Glomerular visceral epithelial cell (primary cell): ENCODE results near the gene COQ9.
A peak's percentile ranks its signal among the peaks of the same experiment; 100 is the strongest.

ENCODE experiments used
- DNase-seq: peaks from one replicate; pipeline ENCODE4 v3.0.0-alpha.2; 2016; ENCODE audit errors: extremely low spot score

COQ9 gene

GRCh38 chr16:57471852-57472664 lies 24.8 kb downstream of the COQ9 start:
- no peak for DNase-seq

GRCh38 chr16:57472665-57473060 lies 25.4 kb downstream of the COQ9 start:
- DNase-seq: no peak

- DNase-seq: no peak
These were observed 26.0 kb downstream of the COQ9 start for GRCh38 chr16:57473176-57473840.

DNA sequence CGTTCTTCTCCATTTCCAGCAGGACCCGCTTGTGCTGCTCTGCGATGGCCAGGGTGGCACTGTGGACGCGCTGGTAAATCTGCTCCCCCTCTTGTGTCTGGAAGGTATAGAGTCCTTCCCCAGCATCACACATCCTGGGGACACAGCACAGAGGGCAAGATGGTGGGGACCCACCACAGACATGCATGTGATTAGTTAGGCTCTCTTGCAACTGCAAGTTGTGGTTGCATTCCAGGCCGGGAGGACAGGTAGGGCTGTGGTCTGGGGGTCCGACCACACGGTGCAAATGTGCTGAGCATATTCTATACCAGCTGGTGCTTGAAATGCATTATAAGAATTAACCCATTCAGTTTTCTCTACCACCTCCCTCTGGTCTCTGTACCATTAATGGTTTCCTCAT lies 26.6 kb downstream of the COQ9 start:
- no peak for DNase-seq

DNA sequence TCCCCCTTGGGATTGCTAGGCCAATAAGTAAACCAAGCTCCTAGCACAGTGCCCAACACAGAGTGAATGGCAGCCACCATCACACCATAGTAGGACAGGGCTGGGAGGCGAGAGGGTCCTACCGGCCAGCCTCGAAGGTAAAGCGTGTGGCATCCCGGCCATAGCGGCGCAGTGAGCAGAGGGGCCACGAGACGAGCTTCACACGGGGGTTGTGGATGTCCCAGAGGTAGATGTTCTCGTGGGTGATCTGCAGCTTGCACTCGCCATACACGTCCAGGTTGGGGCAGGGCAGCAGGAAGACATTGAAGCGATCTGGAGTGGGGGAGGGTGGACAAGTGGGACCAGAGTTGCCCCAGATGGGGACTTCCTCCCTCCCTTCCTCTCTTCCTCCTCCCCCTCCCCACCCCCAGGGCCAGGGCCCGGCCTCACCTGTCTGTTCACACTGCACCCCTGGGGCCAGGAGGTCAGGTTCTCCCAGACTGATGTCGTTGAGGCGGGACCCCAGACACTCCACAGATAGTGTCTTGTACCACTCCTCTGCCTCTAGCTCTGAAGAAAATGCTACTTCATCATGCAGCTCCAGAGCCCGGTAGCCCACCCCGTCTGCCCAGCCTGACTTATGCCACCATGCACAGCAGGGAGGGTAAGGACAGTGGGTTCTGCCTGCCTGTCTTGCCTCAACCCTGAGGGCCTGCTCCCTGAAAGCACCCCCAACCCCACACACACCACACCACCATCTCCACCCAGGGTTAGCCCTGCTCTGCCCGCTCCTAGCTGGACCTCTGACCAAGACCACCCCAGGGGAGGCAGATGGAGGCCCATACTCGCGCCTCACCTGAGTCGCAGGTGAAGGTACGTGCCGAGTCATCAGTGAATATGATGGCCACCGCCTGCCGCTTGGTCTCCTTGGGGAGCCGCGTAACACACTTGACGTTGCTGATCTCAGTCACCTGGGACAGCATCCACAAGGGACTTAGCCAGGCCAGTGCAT lies 27.7 kb downstream of the COQ9 start:
- no peak for DNase-seq

DNA sequence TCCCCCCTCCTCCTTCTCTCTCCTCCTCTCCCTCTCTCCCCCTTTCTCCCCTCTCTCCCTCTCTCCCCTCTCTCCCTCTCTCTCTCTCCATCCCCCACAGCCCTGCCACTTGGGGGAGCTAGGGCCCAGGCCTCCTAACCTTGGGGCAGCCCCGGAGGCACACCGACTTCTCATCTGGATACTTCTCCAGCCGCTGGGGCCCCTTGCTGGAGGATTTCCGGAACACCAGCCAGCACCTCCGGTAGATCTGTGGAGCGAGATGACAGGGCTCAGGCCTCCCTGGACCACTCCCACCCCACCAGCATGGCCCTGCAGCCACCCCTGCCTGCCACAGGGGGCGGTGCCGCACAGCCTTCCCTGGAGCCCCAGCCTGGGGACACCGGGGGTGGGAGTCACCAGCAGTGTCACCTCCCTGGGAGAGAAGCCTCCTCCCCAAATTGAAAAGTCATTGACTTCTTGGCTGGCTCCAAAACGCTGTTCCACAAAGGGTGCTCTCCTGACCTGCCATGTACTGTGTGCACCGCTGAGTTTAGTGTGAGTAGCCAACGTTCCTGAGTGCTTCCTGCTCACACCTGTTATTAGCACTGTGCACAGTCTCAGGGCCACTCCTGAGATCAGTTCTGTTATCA lies 28.5 kb downstream of the COQ9 start:
- no peak for DNase-seq

DNA sequence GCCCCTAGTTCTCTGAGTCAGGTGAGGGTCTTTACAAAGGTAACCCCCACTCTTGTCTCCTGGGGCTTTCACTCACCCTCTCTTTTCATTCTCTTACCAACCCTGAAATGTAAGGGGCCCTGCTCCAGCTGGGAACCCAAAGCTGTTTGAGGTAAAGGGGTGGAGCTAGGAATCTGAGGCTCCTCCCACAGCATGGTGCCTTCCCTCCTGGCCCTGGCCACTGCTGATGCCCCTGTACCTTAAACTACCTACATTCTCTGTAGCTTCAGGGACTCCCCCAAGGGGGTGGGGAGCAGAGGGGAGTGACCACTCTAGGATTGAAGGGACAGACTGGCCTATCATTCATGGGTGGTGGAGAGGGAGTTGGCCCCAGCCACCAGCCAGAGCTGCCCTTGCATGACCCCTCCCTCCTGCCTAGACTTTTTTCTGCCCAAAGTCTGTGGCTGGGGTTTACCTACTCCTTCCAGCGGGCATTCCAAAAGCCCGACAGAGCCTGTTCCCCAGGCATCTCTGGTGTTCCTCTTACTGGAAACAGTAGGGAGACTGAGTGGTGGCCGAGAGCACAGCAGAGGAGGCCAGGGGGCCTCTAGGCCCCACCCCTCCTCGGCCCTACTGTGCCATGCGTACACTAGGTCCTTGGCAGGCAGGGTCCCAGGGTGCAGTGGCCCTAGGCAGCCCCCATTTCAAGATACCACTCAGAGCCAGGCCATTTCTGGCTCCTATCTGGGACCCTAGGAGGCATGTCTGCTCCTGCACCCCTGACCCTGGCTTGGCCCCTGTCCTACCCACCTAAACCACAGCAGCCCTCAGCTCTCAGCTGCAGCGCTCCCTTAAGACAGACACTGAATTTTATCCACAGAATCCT lies 29.5 kb downstream of the COQ9 start:
- DNase-seq: no peak

- DNase-seq: no peak
These were observed 30.4 kb downstream of the COQ9 start for GRCh38 chr16:57477531-57478202.

- no peak for DNase-seq
These were observed 31.3 kb downstream of the COQ9 start for GRCh38 chr16:57478396-57479204.

DNA sequence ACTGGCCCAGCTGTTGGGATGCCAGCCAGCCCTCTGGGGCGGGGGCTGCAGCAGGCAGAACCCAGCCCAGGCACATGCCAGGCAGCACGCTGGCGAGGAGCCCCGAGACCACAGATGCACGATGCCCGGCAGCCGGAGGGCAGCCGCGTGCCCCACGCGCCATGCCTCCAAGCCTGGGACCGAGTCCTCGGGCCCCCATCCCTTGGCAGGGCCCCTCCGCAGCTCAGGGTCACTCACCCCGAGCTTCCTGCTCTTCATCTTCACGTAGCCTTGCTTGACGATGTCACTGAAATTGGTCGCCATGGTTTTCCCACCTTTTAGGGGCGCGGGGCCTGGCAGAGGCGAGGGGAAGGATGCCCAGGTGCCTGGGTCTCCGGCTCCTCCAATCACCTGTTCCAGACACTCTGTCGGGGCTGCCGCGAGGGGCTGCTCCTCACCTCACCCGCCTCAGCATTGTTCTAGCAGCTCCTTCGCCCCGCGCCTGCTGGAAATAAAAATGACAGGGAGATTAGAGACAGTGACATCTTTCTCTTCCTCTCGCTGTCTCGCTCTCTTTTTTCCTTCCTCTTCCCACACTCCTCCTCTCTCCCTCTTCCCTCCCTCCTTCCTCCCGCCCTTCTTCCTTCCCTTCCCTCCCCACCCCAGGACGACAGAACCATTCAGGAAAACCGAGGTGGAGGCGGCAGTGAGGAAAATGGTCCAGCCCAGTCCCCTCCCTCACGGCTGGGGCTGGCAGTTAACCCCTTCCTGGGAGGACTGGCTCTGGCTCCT lies 32.1 kb downstream of the COQ9 start:
- DNase-seq: peak; percentile 73

DNA sequence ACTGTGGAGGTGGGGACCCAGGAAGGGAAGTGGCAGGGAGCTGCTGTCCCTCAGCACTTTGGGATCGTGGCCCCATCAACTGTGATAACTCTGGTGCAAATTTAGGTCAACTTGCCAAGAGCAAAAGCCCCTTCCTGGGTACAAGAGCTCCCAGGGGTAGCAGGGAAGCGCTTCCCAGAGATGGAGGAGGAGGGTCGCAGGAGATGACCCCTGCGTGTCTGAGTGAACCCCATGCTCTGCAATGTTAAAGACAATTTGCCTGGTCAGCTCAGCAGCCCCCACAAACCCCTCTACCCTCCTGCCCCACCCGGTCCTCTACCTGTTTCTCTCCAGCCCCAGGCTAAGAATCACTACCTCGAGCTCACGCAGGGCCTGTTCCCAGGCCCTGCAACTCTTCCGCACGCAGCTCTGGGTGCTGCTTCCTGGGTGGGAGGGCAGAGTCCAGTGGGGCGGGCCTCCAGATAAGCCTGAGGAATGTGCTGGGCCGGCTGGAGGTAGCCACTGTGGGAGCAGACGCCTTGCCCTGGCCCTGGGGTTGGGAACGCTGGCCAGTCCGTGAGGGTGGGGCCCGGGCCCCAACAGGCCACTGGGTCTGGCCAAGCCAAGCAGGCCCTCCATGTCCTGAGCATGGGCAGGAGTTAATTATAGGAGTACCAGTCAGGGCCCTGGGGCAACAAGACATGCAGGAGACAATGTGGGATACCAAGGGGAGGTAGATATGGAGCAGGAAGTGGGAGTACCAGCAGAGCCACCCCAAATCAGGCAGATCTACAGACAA lies 32.9 kb downstream of the COQ9 start:
- peak; percentile 83 for DNase-seq

DNA sequence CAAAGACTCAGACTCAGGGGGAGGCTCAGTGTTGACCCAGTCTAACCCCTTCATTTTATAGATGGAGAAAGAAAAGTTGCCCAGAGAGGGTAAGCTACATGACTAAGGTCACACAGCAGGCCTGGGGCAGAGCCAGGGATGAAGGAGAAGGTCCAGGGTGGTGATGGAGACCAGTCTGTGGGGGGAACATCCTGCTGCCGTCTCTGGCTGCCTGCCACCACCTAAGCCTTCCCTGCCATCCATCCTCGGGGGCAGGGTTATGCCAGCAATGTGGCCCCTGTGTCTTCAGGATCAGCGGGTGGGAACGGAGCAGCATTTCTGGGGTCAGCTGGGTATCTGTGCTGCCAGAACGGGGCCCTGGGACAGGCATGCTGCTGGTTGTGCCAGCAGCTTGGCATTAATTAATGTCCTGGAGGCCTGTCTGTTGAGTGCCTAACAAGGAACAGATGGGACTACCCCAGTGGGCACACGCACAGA lies 33.5 kb downstream of the COQ9 start:
- DNase-seq: no peak

- no peak for DNase-seq
These were observed 34.1 kb downstream of the COQ9 start for GRCh38 chr16:57481421-57481820.

GRCh38 chr16:57482845-57483545 lies 35.7 kb downstream of the COQ9 start:
- no peak for DNase-seq

GRCh38 chr16:57483725-57484514 lies 36.6 kb downstream of the COQ9 start:
- DNase-seq: no peak

DNA sequence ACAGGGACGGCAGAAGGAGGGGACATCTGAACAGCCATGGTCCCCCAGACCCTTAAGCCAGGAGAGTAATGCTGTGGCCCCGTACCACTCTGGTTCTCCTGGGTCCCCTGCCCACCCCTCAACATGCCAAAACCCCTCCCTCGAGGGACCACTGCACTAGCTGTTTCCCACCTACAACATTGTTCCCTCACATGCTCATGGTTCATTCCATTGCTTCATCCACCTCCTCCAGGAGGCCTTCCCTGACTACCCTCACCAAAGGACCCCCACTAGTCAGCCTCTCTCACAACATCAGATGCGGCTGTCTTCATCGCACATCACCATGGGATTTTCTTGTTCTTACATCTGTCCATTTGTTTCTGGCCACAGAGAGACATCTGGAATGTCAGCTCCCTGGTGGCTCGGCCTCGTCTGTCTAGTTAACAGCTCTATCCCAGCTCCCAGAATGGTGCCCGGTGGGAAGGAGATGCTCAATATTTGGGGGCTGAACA lies 37.3 kb downstream of the COQ9 start:
- DNase-seq: no peak
